Left renal pelvis (tissue), 4 donors: ENCODE measurements around the gene SCN10A. TPM values are rescaled to one million over a fixed set of nuclear protein-coding genes. Genes with fewer than 3 reads are reported as not detected.

Experiments used
- DNase-seq, 4 donors: peaks; one replicate each; pipeline ENCODE4 v3.0.0-alpha.2; 2013; ENCODE audit warnings: low read depth in 4 of 4, low spot score in 3 of 4
- polyA plus RNA-seq, 4 donors: library from polyadenylated mRNA; unstranded; fragments of 120-200 nt; gene quantifications; one replicate each; pipeline ENCODE4 v1.2.1, GENCODE V29; 2013; ENCODE audit not compliant: insufficient read length in 4 of 4

The SCN10A gene
- polyA plus RNA-seq, 4 donors, result not detected

GRCh38 chr3:38722781-38723568, 93.0 kb downstream of the SCN10A start:
- no peak for DNase-seq

- DNase-seq, result no peak
Observed at GRCh38 chr3:38721207-38721772, 94.7 kb downstream of the SCN10A start.

GRCh38 chr3:38720465-38720864, 95.6 kb downstream of the SCN10A start:
- no peak for DNase-seq

GRCh38 chr3:38717355-38718240, 98.4 kb downstream of the SCN10A start:
- DNase-seq, result no peak

- no peak for DNase-seq
Observed at GRCh38 chr3:38713121-38713520, 102.9 kb downstream of the SCN10A start.

DNA sequence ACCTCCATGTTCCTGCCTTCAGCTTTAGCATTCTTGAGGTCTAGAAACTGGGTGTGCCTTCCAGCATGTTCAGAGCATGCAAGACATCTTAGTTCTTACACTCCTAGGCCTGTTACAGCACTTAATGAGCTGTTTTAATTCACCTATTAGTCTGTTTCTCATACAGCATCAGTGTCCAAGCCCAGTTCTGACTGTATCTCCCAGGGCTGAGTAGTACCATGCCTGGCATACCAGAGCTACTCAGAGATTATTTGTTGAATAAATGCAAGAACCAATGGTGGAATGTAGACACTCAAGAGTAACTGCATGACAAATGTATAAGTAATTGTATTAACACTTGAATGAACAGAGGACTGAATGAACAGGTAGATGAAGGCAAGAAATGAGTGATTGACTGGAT, 104.7 kb downstream of the SCN10A start:
- DNase-seq, result no peak

DNA sequence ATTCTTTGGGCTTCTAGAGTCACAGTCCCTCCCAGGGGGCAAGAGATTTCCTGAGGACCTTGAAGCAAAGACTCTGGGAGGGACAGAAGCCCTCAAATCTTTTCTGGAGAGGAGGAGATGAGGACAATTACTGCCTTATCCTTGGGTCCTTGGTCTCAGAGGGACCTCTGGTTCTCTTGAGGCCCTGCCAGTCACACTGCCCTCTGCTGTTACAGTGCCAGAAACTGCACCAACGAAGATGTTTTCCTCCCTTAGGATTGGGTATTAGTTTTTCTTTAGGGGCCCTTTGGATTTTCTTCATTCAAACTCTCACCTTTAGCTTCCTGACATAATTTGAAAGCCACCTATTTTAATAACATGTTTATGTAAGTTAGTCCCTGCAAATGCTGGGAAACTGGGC, 108.3 kb downstream of the SCN10A start:
- DNase-seq, result no peak

- no peak for DNase-seq
Observed at GRCh38 chr3:38706961-38707360, 109.1 kb downstream of the SCN10A start.

- DNase-seq, result no peak
Observed at GRCh38 chr3:38702231-38702630, 113.8 kb downstream of the SCN10A start.

- no peak for DNase-seq
Observed at GRCh38 chr3:38698760-38699159, 117.3 kb downstream of the SCN10A start.

GRCh38 chr3:38698061-38698460, 118.0 kb downstream of the SCN10A start:
- no peak for DNase-seq

GRCh38 chr3:38696034-38696433, 120.0 kb downstream of the SCN10A start:
- DNase-seq, result no peak

DNA sequence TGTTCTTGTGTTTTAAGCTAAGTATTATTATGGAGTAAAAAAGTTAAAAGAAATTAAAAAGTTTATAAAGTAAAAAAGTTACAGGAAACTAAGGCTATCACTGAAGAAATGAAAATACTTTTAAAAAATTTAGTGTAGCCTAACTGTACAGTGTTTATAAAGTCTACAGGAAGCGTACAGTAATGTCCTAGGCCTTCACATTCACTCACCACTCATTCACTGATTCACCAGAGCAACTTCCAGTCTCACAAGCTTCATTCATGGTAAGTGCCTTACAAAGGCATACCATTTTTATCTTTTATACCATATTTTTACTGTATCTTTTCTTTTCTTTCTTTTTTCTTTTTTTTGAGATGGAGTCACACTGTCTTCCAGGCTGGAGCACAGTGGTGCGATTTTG, 125.8 kb downstream of the SCN10A start:
- DNase-seq, result no peak

GRCh38 chr3:38689774-38690173, 126.2 kb downstream of the SCN10A start:
- no peak for DNase-seq

- DNase-seq, result no peak
Observed at GRCh38 chr3:38689346-38689745, 126.7 kb downstream of the SCN10A start.

GRCh38 chr3:38687321-38687720, 128.7 kb downstream of the SCN10A start:
- no peak for DNase-seq

GRCh38 chr3:38684546-38684945, 131.5 kb downstream of the SCN10A start:
- DNase-seq, result no peak

DNA sequence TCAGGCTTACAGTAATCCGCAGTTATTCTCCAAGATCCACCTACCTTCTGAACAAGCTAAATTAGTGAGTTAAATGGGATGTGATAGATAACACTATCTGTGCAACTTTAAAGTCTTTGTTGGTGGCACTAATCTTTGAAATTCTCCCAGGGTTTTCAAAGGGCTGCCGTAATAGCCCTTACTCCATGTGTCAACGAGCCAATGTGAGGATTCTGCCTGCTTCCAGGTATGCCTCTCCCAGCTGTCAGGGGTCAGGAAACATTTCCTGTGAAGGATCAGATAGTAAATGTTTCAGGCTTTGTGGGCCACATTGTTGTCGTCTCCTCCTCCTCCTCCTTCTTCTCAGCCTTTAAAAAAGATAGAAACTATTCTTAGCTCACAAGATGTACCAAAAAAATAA, 146.3 kb downstream of the SCN10A start:
- DNase-seq, result no peak

- DNase-seq, result no peak
Observed at GRCh38 chr3:38662544-38662943, 153.5 kb downstream of the SCN10A start.

- DNase-seq, result no peak
Observed at GRCh38 chr3:38658841-38659240, 157.2 kb downstream of the SCN10A start.

GRCh38 chr3:38657369-38657768, 158.6 kb downstream of the SCN10A start:
- DNase-seq, result no peak
